SK-N-MC (cell line): ENCODE results near the gene CFAP46.

Experiments
- EZH2 ChIP-seq: fragments of 200-600 bp; sonication (generic); IDR thresholded peaks from one replicate; pipeline ENCODE4 v1.6.1; 2017; ENCODE audit warnings: antibody characterized with exemption
- FOXP2 ChIP-seq: optimal IDR thresholded peaks from 2 replicates; pipeline ENCODE3; 2011; ENCODE audit warnings: mild to moderate bottlenecking, moderate library complexity; ENCODE audit not compliant: insufficient read depth; ENCODE audit errors: extremely low read length, control extremely low read depth
- POLR2AphosphoS5 ChIP-seq: IDR thresholded peaks from 2 replicates; pipeline ENCODE4 v1.6.1; 2012; ENCODE audit warnings: mild to moderate bottlenecking, low read depth, low read length, borderline replicate concordance

GRCh38 chr10:132799865-132800264 lies 142.5 kb downstream of the CFAP46 start:
- TF ChIP-seq EZH2 (no peak), POLR2AphosphoS5 (no peak), FOXP2 (no peak)
